Smooth muscle cell (in vitro differentiated cells): ENCODE measurements around the gene NR1H3. TPM values are rescaled to one million over a fixed set of nuclear protein-coding genes. Genes with fewer than 3 reads are reported as not detected.

Experiments used
- DNase-seq: peaks from one replicate; lab custom pipeline; 2025; ENCODE audit not compliant: unreplicated experiment; lab: John Stamatoyannopoulos, UW
- H2AFZ ChIP-seq: fragments of 200-600 bp; sonication (generic); 2 replicates; pipeline ENCODE4 v1.6.0; 2016; ENCODE audit warnings: antibody characterized with exemption, low read depth, mild to moderate bottlenecking
- H3F3A ChIP-seq: fragments of 200-600 bp; sonication (generic); 2 replicates; pipeline ENCODE4 v1.6.0; 2017; ENCODE audit warnings: antibody characterized with exemption, low read depth
- H3K27ac ChIP-seq: fragments of 200-600 bp; sonication (generic); 2 replicates; pipeline ENCODE4 v1.5.1; 2016; ENCODE audit warnings: low read depth, mild to moderate bottlenecking
- H3K27me3 ChIP-seq: fragments of 200-600 bp; sonication (generic); 2 replicates; pipeline ENCODE4 v1.6.1; 2016; ENCODE audit warnings: low read depth, mild to moderate bottlenecking
- H3K36me3 ChIP-seq: fragments of 200-600 bp; sonication (generic); 2 replicates; pipeline ENCODE4 v1.5.1; 2016; ENCODE audit warnings: low read depth
- H3K4me1 ChIP-seq: fragments of 200-600 bp; sonication (generic); 2 replicates; pipeline ENCODE4 v1.5.1; 2016; ENCODE audit warnings: low read depth
- H3K4me2 ChIP-seq: fragments of 200-600 bp; sonication (generic); 2 replicates; pipeline ENCODE4 v1.6.0; 2016; ENCODE audit warnings: mild to moderate bottlenecking
- H3K4me3 ChIP-seq: fragments of 200-600 bp; sonication (generic); 2 replicates; pipeline ENCODE4 v1.5.1; 2016; ENCODE audit warnings: mild to moderate bottlenecking
- H3K79me2 ChIP-seq: fragments of 200-600 bp; sonication (generic); 2 replicates; pipeline ENCODE4 v1.6.0; 2016; ENCODE audit warnings: low read depth, mild to moderate bottlenecking
- H3K9ac ChIP-seq: fragments of 200-600 bp; sonication (generic); 2 replicates; pipeline ENCODE4 v1.6.0; 2016; ENCODE audit warnings: low read depth
- H3K9me3 ChIP-seq: fragments of 200-600 bp; sonication (generic); replicated peaks from 2 replicates; pipeline ENCODE4 v1.5.1; 2016; ENCODE audit warnings: low read depth
- H4K20me1 ChIP-seq: fragments of 200-600 bp; sonication (generic); 2 replicates; pipeline ENCODE4 v1.6.0; 2016; ENCODE audit warnings: low read depth
- WGBS: methylation state at CpG from one replicate; pipeline ENCODE4 v1.1.7; 2016; ENCODE audit warnings: low lambda C conversion rate; 5-methylcytosine and 5-hydroxymethylcytosine counted together
- polyA plus RNA-seq: library from polyadenylated mRNA; unstranded; fragments of >200 nt; fragmentation: Nextera tagmentation; extraction: Ambion mirVana; gene quantifications from 2 replicates; pipeline ENCODE4 v1.2.1, GENCODE V29; 2016
- total RNA-seq: library from RNA; depleted of rRNA; stranded (reverse); fragments of >200 nt; gene quantifications from 2 replicates; pipeline ENCODE4 v1.2.3, GENCODE V29; 2014
- TF ChIP-seq, protein P1 (sequence below): fragments of 200-600 bp; sonication (generic); IDR thresholded peaks from 2 replicates; pipeline ENCODE4 v1.5.1; 2017; ENCODE audit warnings: borderline replicate concordance, mild to moderate bottlenecking, antibody characterized with exemption; ENCODE audit not compliant: insufficient read depth, poor library complexity, severe bottlenecking

The NR1H3 gene
- total and polyA plus RNA-seq, 2 experiments from 2014 or later, result 8.1 to 13.7 TPM

DNA sequence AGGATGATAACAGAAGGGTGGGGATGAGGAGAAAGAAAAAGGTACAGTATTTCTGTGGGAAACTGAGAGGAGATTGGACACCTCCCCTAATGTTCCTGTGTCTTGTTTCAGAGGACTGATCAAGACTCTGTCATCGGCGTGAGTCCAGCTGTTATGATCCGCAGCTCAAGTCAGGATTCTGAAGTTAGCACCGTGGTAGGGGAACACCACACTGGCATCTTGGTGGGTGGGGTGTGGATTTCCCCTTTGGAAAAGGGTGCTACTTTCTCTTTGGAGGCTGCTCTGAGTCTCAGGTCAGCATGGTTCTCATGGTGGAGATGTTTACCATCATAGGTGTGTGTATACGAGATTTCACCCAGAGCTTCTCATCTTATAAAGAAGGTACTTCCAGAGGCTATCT lies 37.6 kb downstream of the NR1H3 start:
- Histone ChIP-seq H3K9me3 (no peaks in the 10 kb centered on the region), H3K4me2 (no peak overlapping the region), H3K4me1 (no peaks in the 10 kb centered on the region), H3K27me3 (no peaks in the 10 kb centered on the region), H4K20me1 (peaks cover 3% of the 10 kb centered on the region), H3K4me3 (no peak overlapping the region), H2AFZ (no peak overlapping the region), H3K9ac (no peak overlapping the region), H3F3A (no peaks in the 10 kb centered on the region), H3K27ac (no peak overlapping the region), H3K79me2 (no peaks in the 10 kb centered on the region), H3K36me3 (peaks cover 19% of the 10 kb centered on the region)
- DNase-seq, result no peak
- WGBS, result 99% methylated on average over 5 of the region's 5 CpGs
- TF ChIP-seq, protein P1, sequence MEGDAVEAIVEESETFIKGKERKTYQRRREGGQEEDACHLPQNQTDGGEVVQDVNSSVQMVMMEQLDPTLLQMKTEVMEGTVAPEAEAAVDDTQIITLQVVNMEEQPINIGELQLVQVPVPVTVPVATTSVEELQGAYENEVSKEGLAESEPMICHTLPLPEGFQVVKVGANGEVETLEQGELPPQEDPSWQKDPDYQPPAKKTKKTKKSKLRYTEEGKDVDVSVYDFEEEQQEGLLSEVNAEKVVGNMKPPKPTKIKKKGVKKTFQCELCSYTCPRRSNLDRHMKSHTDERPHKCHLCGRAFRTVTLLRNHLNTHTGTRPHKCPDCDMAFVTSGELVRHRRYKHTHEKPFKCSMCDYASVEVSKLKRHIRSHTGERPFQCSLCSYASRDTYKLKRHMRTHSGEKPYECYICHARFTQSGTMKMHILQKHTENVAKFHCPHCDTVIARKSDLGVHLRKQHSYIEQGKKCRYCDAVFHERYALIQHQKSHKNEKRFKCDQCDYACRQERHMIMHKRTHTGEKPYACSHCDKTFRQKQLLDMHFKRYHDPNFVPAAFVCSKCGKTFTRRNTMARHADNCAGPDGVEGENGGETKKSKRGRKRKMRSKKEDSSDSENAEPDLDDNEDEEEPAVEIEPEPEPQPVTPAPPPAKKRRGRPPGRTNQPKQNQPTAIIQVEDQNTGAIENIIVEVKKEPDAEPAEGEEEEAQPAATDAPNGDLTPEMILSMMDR, result no peak

- no peak overlapping the region for H2AFZ ChIP-seq
- peaks cover 23% of the 10 kb centered on the region for H3K36me3 ChIP-seq
- peaks cover 3% of the 10 kb centered on the region for H4K20me1 ChIP-seq
- H3K4me1 ChIP-seq, result no peaks in the 10 kb centered on the region
- H3K27ac ChIP-seq, result no peak overlapping the region
- TF ChIP-seq, protein P1, result no peak
- WGBS, result over 99% methylated on average over 4 of the region's 4 CpGs
- no peak overlapping the region for H3K9ac ChIP-seq
- no peak overlapping the region for H3K4me2 ChIP-seq
- no peaks in the 10 kb centered on the region for H3K79me2 ChIP-seq
- H3K9me3 ChIP-seq, result no peaks in the 10 kb centered on the region
- H3K27me3 ChIP-seq, result no peaks in the 10 kb centered on the region
- no peak overlapping the region for H3K4me3 ChIP-seq
- no peaks in the 10 kb centered on the region for H3F3A ChIP-seq
- no peak for DNase-seq
Measured at GRCh38 chr11:47296045-47296444, 38.2 kb downstream of the NR1H3 start.

DNA sequence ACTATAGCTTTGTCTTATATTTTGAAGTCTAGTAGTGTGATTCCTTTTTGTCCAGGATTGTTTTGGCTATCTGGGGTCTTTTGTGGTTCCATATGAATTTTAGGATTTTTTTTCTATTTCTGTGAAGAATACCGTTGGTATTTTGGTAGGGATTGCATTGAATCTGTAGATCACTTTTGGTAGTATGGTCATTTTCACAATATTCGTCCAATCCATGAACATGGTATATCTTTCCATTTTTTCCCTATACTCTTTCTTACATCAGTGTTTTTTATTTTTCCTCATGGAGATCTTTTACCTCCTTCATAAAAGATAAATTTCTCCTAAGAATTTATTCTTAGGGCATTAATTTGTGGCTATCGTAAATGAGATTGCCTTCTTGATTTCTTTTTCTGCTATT lies 41.3 kb downstream of the NR1H3 start:
- Histone ChIP-seq H4K20me1 (peaks cover 3% of the 10 kb centered on the region), H3K27ac (no peak overlapping the region), H3K9ac (no peak overlapping the region), H2AFZ (no peak overlapping the region), H3K27me3 (no peaks in the 10 kb centered on the region), H3K36me3 (peaks cover 43% of the 10 kb centered on the region), H3F3A (no peaks in the 10 kb centered on the region), H3K4me2 (no peak overlapping the region), H3K4me3 (no peak overlapping the region), H3K79me2 (no peaks in the 10 kb centered on the region), H3K4me1 (no peaks in the 10 kb centered on the region), H3K9me3 (no peaks in the 10 kb centered on the region)
- TF ChIP-seq, protein P1, result no peak
- WGBS, result 96% methylated on average over 3 of the region's 3 CpGs
- DNase-seq, result no peak

DNA sequence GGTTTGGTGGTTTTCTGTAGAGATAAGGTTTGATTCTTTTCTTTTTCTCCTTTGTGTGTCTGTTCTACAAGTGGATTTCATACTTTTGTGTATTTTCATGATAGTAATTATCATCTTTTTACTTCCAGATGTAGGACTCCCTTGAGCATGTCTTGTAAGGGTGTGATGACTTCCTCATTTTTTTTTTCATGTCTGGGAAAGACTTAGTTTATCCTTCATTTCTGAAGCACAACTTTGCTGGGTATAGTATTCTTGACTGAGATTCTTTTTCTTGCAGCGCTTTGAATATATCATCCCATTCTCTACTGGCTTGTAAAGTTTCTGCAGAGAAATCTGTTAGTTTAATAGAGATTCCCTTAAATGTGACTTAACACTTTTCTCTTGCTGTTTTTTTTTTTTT lies 45.1 kb downstream of the NR1H3 start:
- Histone ChIP-seq H3K4me1 (no peaks in the 10 kb centered on the region), H3K27me3 (no peaks in the 10 kb centered on the region), H3K79me2 (no peaks in the 10 kb centered on the region), H3F3A (no peaks in the 10 kb centered on the region), H3K9me3 (no peaks in the 10 kb centered on the region), H3K4me2 (no peak overlapping the region), H2AFZ (no peak overlapping the region), H3K9ac (no peak overlapping the region), H3K27ac (no peak overlapping the region), H3K4me3 (no peak overlapping the region), H4K20me1 (peaks cover 14% of the 10 kb centered on the region), H3K36me3 (peaks cover 37% of the 10 kb centered on the region)
- DNase-seq, result no peak
- TF ChIP-seq, protein P1, result no peak
- WGBS, result 91% methylated on average over 1 of the region's 1 CpG
